Type B pancreatic cell (in vitro differentiated cells): ENCODE data around the gene HADH. TPM values are rescaled to one million over a fixed set of nuclear protein-coding genes. Genes with fewer than 3 reads are reported as not detected.

Source experiments
- DNase-seq: peaks from one replicate; pipeline ENCODE4 v3.0.0; 2021; ENCODE audit warnings: mixed read lengths; ENCODE audit not compliant: unreplicated experiment; ENCODE audit errors: extremely low spot score
- H3K27ac Mint-ChIP-seq: 2 replicates; pipeline ENCODE4 v1.8.0; 2021; ENCODE audit warnings: mild to moderate bottlenecking, mixed read lengths
- H3K27me3 Mint-ChIP-seq: 2 replicates; pipeline ENCODE4 v1.8.0; 2021; ENCODE audit warnings: mixed read lengths
- H3K36me3 Mint-ChIP-seq: 2 replicates; pipeline ENCODE4 v1.8.0; 2021; ENCODE audit warnings: mixed read lengths
- H3K4me1 Mint-ChIP-seq: one replicate; pipeline ENCODE4 v1.8.0; 2021; ENCODE audit warnings: mixed read lengths; ENCODE audit not compliant: unreplicated experiment
- H3K4me3 Mint-ChIP-seq: 2 replicates; pipeline ENCODE4 v1.8.0; 2021; ENCODE audit warnings: mild to moderate bottlenecking, mixed read lengths
- H3K9me3 Mint-ChIP-seq: 2 replicates; pipeline ENCODE4 v1.8.0; 2021; ENCODE audit warnings: mixed read lengths
- CTCF ChIP-seq: fragments of 200-600 bp; sonication (generic); conservative IDR thresholded peaks from 2 replicates; pipeline ENCODE4 v1.5.0; 2021; ENCODE audit warnings: antibody characterized with exemption, mild to moderate bottlenecking
- total RNA-seq: library from RNA; stranded (reverse); gene quantifications from 2 replicates; pipeline ENCODE4 v1.2.1, GENCODE V29; 2021; ENCODE audit warnings: low replicate concordance

HADH gene
- total RNA-seq, 1 donor from 2014 or later, result 68.5 TPM

DNA sequence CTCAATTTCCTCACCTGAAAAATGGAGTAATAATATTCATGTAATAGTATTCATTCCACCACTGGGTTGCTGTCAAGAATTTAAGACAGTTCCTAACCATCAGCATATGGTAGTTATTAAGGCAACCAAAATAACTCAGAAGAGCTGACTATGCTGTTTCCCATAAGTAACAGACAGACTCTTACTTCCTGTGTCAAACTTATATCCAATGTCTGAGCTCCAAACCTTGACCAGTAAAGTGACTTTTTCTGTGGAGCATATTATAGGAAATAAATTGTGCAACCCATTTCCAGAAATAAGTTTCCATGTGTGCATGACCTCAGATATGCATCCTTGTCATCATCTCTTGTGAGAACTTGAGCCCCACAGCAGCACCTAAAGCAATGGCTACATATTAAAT, 78.8 kb downstream of the HADH start:
- no peak for TF ChIP-seq CTCF
- Mint-ChIP-seq H3K27me3 (peaks cover 3% of the 10 kb centered on the region), H3K27ac (no peak overlapping the region), H3K4me3 (no peak overlapping the region), H3K9me3 (no peaks in the 10 kb centered on the region), H3K4me1 (peaks cover 10% of the 10 kb centered on the region), H3K36me3 (peaks cover 7% of the 10 kb centered on the region)
- no peak for DNase-seq

DNA sequence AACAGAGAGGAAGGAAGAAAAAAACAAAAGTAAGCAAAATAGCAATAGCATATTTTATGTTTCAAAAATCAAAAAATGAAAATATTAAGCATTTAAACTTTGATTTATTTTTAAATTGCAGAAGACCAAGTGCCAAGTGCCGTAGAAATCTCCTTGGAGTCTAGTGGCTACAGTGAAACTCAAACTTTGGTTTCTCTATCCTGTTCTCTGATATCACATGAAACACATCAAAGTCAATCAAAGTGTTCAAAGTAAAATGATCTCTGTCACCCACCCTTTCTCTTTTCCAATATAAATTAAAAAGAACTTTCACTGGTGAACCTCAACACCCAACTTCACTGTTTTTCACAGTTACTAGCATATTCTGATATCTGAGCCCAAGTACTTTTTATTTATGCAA, 81.1 kb downstream of the HADH start:
- Mint-ChIP-seq H3K4me3 (no peak overlapping the region), H3K27ac (no peak overlapping the region), H3K9me3 (no peaks in the 10 kb centered on the region), H3K36me3 (peaks cover 7% of the 10 kb centered on the region), H3K27me3 (peaks cover 3% of the 10 kb centered on the region), H3K4me1 (peaks cover 17% of the 10 kb centered on the region)
- no peak for DNase-seq
- no peak for TF ChIP-seq CTCF

DNA sequence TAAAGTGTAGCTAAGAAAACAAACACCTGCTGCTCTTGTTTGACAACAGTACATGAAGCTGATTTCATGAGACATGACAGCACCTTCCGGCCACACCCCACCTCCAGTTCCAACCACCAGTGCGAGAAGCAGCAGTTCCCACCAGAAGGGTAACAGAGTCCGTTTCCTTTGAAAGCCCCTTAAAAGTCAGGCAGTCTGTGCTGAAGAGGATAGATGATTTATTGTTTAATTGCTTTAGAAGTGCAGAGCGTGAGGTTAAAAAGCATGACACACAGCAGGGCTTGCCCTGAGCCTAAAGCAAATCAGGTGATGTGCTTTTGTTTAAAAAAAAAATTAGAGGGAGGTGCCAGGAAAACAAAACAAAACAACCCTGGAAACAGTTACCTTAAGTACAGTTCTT, 82.6 kb downstream of the HADH start:
- Mint-ChIP-seq H3K4me1 (peaks cover 17% of the 10 kb centered on the region), H3K36me3 (peaks cover 7% of the 10 kb centered on the region), H3K4me3 (no peak overlapping the region), H3K27ac (peak overlapping the region; percentile 41), H3K9me3 (no peaks in the 10 kb centered on the region), H3K27me3 (peaks cover 3% of the 10 kb centered on the region)
- no peak for DNase-seq
- TF ChIP-seq CTCF, result no peak

DNA sequence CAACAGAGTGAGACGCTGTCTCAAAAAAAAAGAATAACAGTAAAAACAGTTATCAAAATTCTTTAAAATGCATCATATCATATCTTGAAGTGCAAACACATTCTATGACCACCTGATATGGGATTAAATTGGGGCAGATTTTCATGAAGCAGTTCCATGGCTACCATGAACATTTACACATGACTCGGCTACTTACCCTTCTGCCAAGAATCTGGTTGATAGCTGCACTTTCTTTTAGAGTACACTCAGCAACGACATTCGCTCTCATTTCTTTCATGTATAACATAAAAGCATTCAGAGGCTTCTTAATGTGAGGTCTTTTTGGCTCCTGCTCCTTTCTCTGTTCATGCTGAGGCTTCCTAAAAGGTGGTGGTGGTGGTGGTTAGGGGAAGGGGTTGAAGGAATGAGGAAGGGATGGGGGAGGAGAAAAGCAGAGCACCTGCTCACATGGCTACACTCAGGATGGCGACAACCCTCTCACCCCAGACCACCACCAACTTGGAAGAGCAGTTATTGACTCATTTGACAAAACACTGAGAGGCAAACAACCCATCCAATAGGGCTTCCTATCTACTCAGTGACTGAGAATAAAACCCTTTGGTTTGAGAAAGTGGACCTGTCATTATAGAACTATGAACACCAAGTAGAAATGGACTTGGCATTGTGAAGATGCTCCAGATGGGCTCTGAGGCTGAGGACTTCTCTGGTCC, 88.5 kb downstream of the HADH start:
- H3K9me3 Mint-ChIP-seq, result no peaks in the 10 kb centered on the region
- H3K27me3 Mint-ChIP-seq, result no peaks in the 10 kb centered on the region
- no peak for DNase-seq
- H3K36me3 Mint-ChIP-seq, result peaks cover 13% of the 10 kb centered on the region
- H3K4me1 Mint-ChIP-seq, result peaks cover 8% of the 10 kb centered on the region
- TF ChIP-seq CTCF, result no peak
- no peak overlapping the region for H3K4me3 Mint-ChIP-seq
- no peak overlapping the region for H3K27ac Mint-ChIP-seq

DNA sequence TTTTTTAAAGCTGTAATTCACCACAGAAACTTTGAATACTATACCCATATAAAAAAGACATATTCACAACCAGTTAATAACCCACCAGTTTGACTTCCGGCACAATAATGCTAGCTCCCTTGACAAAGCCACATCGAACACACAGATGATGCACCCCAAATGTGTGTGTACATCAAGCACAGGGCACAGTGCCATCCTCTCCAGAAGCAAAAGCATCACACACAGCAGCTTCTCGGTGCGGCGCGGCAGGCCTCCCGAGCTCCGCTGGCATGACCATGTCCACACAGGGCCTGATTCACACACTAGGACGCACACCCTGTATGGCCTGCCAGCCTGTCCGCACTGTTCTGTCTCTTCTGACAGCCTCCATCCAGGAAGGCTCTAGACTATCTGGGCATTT, 91.1 kb downstream of the HADH start:
- H3K4me3 Mint-ChIP-seq, result no peak overlapping the region
- peaks cover 21% of the 10 kb centered on the region for H3K36me3 Mint-ChIP-seq
- no peaks in the 10 kb centered on the region for H3K9me3 Mint-ChIP-seq
- H3K27ac Mint-ChIP-seq, result no peak overlapping the region
- no peak for DNase-seq
- TF ChIP-seq CTCF, result no peak
- no peaks in the 10 kb centered on the region for H3K4me1 Mint-ChIP-seq
- no peaks in the 10 kb centered on the region for H3K27me3 Mint-ChIP-seq

DNA sequence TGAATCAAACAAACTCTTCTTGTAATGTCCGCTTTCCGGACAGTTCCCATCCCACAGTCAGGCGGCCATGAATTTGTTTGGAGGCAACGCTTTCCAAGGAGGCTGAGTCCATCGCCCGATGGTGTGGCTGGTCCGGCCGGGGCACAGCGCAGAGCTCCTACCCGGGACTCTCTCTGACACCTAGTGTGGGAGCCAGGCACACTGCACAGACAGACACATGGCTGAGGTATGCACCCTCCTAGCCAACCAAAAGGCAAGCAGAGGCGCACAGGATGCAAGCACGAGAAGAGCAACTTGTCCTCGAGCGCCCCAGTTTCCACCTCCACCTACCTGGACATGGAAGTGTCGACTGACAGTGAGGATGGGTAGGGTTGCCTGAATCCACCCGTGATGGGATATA, 91.6 kb downstream of the HADH start:
- DNase-seq, result no peak
- Mint-ChIP-seq H3K9me3 (no peaks in the 10 kb centered on the region), H3K36me3 (peaks cover 21% of the 10 kb centered on the region), H3K27me3 (no peaks in the 10 kb centered on the region), H3K4me1 (no peaks in the 10 kb centered on the region), H3K27ac (no peak overlapping the region), H3K4me3 (no peak overlapping the region)
- TF ChIP-seq CTCF, result no peak
